GM23338 (cell line): ENCODE results near the gene GTF3C5. TPM values are rescaled to one million over a fixed set of nuclear protein-coding genes. Genes with fewer than 3 reads are reported as not detected.

Source experiments
- ATAC-seq: fragments of 200-7000 bp; cut with Tn5 transposase; 3 replicates; pipeline ENCODE4 v1.9.1; 2020
- DNase-seq: peaks from one replicate; pipeline ENCODE4 v3.0.0-alpha.2; 2015; ENCODE audit warnings: low spot score
- H2AFZ ChIP-seq: fragments of 200-600 bp; sonication (generic); 2 replicates; pipeline ENCODE4 v1.8.0; 2016; ENCODE audit warnings: antibody characterized with exemption, mild to moderate bottlenecking, moderate library complexity
- H3F3A ChIP-seq: fragments of 200-600 bp; sonication (generic); replicated peaks from 2 replicates; pipeline ENCODE4 v1.8.0; 2017; ENCODE audit warnings: antibody characterized with exemption, mixed run types, low read depth
- H3K27ac ChIP-seq: fragments of 200-600 bp; sonication (generic); 2 replicates; pipeline ENCODE4 v1.6.1; 2016; ENCODE audit warnings: low read depth
- H3K27me3 ChIP-seq: fragments of 200-600 bp; sonication (generic); 2 replicates; pipeline ENCODE4 v1.8.0; 2016; ENCODE audit warnings: mild to moderate bottlenecking, mixed run types, moderate library complexity; ENCODE audit not compliant: insufficient read depth
- H3K36me3 ChIP-seq: fragments of 200-600 bp; sonication (generic); 2 replicates; pipeline ENCODE4 v1.8.0; 2016; ENCODE audit warnings: mild to moderate bottlenecking; ENCODE audit not compliant: insufficient read depth
- H3K4me1 ChIP-seq: fragments of 200-600 bp; sonication (generic); 2 replicates; pipeline ENCODE4 v1.8.0; 2016; ENCODE audit warnings: mild to moderate bottlenecking, moderate library complexity; ENCODE audit not compliant: insufficient read depth
- H3K4me2 ChIP-seq: fragments of 200-600 bp; sonication (generic); 2 replicates; pipeline ENCODE4 v1.7.1; 2017; ENCODE audit warnings: mixed run types
- H3K4me3 ChIP-seq: fragments of 200-600 bp; sonication (generic); 2 replicates; pipeline ENCODE4 v1.6.1; 2016; ENCODE audit warnings: mixed run types
- H3K79me2 ChIP-seq: fragments of 200-600 bp; sonication (generic); replicated peaks from 2 replicates; pipeline ENCODE4 v1.8.0; 2017; ENCODE audit warnings: mild to moderate bottlenecking; ENCODE audit not compliant: insufficient read depth
- H3K9me2 ChIP-seq: fragments of 200-600 bp; sonication (generic); 2 replicates; pipeline ENCODE4 v1.8.0; 2017; ENCODE audit not compliant: insufficient read depth
- H4K20me1 ChIP-seq: fragments of 200-600 bp; sonication (generic); replicated peaks from 2 replicates; pipeline ENCODE4 v1.8.0; 2017; ENCODE audit warnings: mild to moderate bottlenecking; ENCODE audit not compliant: insufficient read depth
- H3K27ac Mint-ChIP-seq: 2 replicates; pipeline ENCODE4 v1.8.0; 2020; ENCODE audit warnings: inconsistent platforms, mild to moderate bottlenecking, moderate library complexity, mixed read lengths
- H3K27me3 Mint-ChIP-seq: 3 replicates; pipeline ENCODE4 v1.8.0; 2022; ENCODE audit warnings: low read depth, mild to moderate bottlenecking, moderate library complexity, mixed read lengths, inconsistent platforms; ENCODE audit not compliant: insufficient read depth, poor library complexity
- H3K36me3 Mint-ChIP-seq: 3 replicates; pipeline ENCODE4 v1.8.0; 2021; ENCODE audit warnings: low read depth, mild to moderate bottlenecking, inconsistent platforms, moderate library complexity, mixed read lengths
- H3K4me1 Mint-ChIP-seq: 3 replicates; pipeline ENCODE4 v1.8.0; 2020; ENCODE audit warnings: mild to moderate bottlenecking, inconsistent platforms, mixed read lengths
- H3K4me3 Mint-ChIP-seq: 3 replicates; pipeline ENCODE4 v1.8.0; 2021; ENCODE audit warnings: moderate library complexity, mild to moderate bottlenecking, inconsistent platforms, mixed read lengths
- H3K9me3 Mint-ChIP-seq: 3 replicates; pipeline ENCODE4 v1.8.0; 2020; ENCODE audit warnings: moderate library complexity, mild to moderate bottlenecking, inconsistent platforms, mixed read lengths
- CREB1 ChIP-seq: fragments of 250-450 bp; sonication (Bioruptor Pico); IDR thresholded peaks from 2 replicates; pipeline ENCODE4 v1.5.0; 2020; ENCODE audit warnings: low read depth, mild to moderate bottlenecking, moderate library complexity
- EZH2 ChIP-seq: fragments of 200-600 bp; sonication (generic); IDR thresholded peaks from one replicate; pipeline ENCODE4 v1.8.0; 2017; ENCODE audit warnings: antibody characterized with exemption, mild to moderate bottlenecking, low read depth; ENCODE audit not compliant: unreplicated experiment
- JUNB ChIP-seq: IDR thresholded peaks from one replicate; pipeline ENCODE4 v1.6.1; 2016; ENCODE audit warnings: antibody characterized with exemption; ENCODE audit not compliant: unreplicated experiment
- NANOG ChIP-seq: IDR thresholded peaks from 2 replicates; pipeline ENCODE4 v1.6.1; 2016; ENCODE audit warnings: antibody characterized with exemption, borderline replicate concordance
- POLR2AphosphoS5 ChIP-seq: IDR thresholded peaks from 2 replicates; pipeline ENCODE4 v1.6.1; 2016; ENCODE audit warnings: antibody characterized with exemption, low read depth
- STAT1 ChIP-seq: IDR thresholded peaks from one replicate; pipeline ENCODE4 v1.6.1; 2016; ENCODE audit warnings: antibody characterized with exemption; ENCODE audit not compliant: unreplicated experiment
- ZNF114 ChIP-seq: fragments of 250-450 bp; sonication (Bioruptor Pico); IDR thresholded peaks from 2 replicates; pipeline ENCODE4 v1.5.0; 2020; ENCODE audit warnings: mild to moderate bottlenecking, moderate library complexity
- polyA plus RNA-seq: library from polyadenylated mRNA; unstranded; fragments of >200 nt; fragmentation: Nextera tagmentation; extraction: Ambion mirVana; gene quantifications from 2 replicates; pipeline ENCODE4 v1.2.1, GENCODE V29; 2016
- total RNA-seq: library from RNA; depleted of rRNA; stranded (reverse); fragments of >200 nt; shearing (Covaris generic); gene quantifications from 2 replicates; pipeline ENCODE4 v1.2.3, GENCODE V29; 2014
- TF ChIP-seq, protein P1 (sequence below): IDR thresholded peaks from one replicate; pipeline ENCODE4 v1.6.1; 2018; ENCODE audit warnings: antibody characterized with exemption; ENCODE audit not compliant: unreplicated experiment
- TF ChIP-seq, protein P2 (sequence below): IDR thresholded peaks from 2 replicates; pipeline ENCODE4 v1.6.1; 2016; ENCODE audit warnings: antibody characterized with exemption
- TF ChIP-seq, protein P3 (sequence below): fragments of 250-450 bp; sonication (Bioruptor Pico); IDR thresholded peaks from 2 replicates; pipeline ENCODE4 v1.5.0; 2020; ENCODE audit warnings: mild to moderate bottlenecking, moderate library complexity

Gene GTF3C5
- total and polyA plus RNA-seq, 2 experiments from 2014 or later = 46.0 to 78.8 TPM

DNA sequence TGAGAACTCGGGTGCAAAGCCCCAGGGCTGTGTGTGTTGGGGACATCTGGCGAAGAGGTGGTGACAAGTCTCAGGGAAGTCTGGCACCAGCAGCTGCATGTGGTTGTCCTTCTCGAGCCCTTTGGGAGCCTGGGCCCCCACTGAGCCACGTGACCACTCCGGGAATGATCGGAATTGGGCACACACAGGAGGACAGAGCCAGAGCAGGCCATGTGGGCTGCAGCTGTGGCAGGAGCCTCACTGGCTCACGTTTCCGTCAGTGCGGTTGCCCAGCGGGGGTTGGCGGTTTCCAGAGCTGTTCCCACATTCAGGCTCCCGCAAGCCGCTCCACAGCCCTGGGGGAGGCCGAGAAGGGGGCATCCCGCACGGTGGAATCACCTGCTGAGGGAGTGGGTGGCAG, 24.2 kb downstream of the GTF3C5 start (continued):
- TF ChIP-seq, protein P1, sequence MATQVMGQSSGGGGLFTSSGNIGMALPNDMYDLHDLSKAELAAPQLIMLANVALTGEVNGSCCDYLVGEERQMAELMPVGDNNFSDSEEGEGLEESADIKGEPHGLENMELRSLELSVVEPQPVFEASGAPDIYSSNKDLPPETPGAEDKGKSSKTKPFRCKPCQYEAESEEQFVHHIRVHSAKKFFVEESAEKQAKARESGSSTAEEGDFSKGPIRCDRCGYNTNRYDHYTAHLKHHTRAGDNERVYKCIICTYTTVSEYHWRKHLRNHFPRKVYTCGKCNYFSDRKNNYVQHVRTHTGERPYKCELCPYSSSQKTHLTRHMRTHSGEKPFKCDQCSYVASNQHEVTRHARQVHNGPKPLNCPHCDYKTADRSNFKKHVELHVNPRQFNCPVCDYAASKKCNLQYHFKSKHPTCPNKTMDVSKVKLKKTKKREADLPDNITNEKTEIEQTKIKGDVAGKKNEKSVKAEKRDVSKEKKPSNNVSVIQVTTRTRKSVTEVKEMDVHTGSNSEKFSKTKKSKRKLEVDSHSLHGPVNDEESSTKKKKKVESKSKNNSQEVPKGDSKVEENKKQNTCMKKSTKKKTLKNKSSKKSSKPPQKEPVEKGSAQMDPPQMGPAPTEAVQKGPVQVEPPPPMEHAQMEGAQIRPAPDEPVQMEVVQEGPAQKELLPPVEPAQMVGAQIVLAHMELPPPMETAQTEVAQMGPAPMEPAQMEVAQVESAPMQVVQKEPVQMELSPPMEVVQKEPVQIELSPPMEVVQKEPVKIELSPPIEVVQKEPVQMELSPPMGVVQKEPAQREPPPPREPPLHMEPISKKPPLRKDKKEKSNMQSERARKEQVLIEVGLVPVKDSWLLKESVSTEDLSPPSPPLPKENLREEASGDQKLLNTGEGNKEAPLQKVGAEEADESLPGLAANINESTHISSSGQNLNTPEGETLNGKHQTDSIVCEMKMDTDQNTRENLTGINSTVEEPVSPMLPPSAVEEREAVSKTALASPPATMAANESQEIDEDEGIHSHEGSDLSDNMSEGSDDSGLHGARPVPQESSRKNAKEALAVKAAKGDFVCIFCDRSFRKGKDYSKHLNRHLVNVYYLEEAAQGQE = no peak
- TF ChIP-seq POLR2AphosphoS5 = no peak
- no peak for TF ChIP-seq ZNF114 (CRISPR knock-in tag)
- no peak for TF ChIP-seq EZH2
- no peak for TF ChIP-seq CREB1 (CRISPR knock-in tag)
- no peak for TF ChIP-seq JUNB

DNA sequence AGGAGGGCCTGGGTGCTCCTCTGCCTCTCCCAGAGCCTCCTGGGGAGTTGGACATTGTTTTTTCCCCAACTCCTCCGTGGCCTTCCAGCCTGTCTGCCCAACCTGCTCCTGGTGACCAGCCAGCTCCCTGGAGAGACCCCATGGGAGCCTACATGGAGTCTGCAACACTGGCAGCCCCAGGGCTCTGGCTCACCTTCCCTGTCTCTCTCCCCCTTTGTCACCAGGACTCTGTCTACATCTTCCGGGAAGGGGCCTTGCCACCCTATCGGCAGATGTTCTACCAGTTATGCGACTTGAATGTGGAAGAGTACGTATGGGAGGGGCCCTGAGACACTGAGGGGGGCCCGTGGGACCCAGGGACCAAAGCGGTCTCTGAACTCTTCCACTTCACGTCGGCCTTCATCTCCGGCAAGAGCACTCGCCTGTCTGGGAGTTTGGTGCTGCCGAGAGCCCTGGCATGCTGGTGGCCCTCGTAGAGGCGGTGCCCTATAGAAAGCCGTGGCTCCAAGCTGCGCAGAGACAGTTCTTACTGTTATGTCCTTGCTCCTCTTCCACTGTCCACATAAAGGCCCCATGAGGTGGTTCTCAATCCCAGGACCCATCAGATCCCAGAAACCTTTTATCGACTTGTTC, 25.1 kb downstream of the GTF3C5 start:
- ATAC-seq (no peak), DNase-seq (no peak)
- Histone ChIP-seq H3K27ac (no peak overlapping the region), H3K27me3 (no peaks in the 10 kb centered on the region), H3F3A (0 out of 2 replicates have a peak, but pooled peaks cover 8% of the 10 kb centered on the region), H3K4me2 (no peak overlapping the region), H3K9me2 (no peaks in the 10 kb centered on the region), H4K20me1 (no peaks in the 10 kb centered on the region), H3K36me3 (no peaks in the 10 kb centered on the region; the same call in 1 of the 2 replicates), H3K4me3 (no peak overlapping the region), H3K79me2 (no peaks in the 10 kb centered on the region), H2AFZ (no peak overlapping the region), H3K4me1 (peaks cover 13% of the 10 kb centered on the region)
- Mint-ChIP-seq H3K4me3 (no peak overlapping the region), H3K27ac (no peak overlapping the region), H3K36me3 (peaks cover 53% of the 10 kb centered on the region), H3K4me1 (peaks cover 22% of the 10 kb centered on the region), H3K9me3 (no peaks in the 10 kb centered on the region), H3K27me3 (peaks cover 5% of the 10 kb centered on the region)
- TF ChIP-seq, protein P1 = no peak
- TF ChIP-seq CREB1 (CRISPR knock-in tag) (no peak), ZNF114 (CRISPR knock-in tag) (no peak), JUNB (no peak), NANOG (no peak), STAT1 (no peak)
- TF ChIP-seq, protein P2, sequence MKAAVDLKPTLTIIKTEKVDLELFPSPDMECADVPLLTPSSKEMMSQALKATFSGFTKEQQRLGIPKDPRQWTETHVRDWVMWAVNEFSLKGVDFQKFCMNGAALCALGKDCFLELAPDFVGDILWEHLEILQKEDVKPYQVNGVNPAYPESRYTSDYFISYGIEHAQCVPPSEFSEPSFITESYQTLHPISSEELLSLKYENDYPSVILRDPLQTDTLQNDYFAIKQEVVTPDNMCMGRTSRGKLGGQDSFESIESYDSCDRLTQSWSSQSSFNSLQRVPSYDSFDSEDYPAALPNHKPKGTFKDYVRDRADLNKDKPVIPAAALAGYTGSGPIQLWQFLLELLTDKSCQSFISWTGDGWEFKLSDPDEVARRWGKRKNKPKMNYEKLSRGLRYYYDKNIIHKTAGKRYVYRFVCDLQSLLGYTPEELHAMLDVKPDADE = no peak
- TF ChIP-seq, protein P3, sequence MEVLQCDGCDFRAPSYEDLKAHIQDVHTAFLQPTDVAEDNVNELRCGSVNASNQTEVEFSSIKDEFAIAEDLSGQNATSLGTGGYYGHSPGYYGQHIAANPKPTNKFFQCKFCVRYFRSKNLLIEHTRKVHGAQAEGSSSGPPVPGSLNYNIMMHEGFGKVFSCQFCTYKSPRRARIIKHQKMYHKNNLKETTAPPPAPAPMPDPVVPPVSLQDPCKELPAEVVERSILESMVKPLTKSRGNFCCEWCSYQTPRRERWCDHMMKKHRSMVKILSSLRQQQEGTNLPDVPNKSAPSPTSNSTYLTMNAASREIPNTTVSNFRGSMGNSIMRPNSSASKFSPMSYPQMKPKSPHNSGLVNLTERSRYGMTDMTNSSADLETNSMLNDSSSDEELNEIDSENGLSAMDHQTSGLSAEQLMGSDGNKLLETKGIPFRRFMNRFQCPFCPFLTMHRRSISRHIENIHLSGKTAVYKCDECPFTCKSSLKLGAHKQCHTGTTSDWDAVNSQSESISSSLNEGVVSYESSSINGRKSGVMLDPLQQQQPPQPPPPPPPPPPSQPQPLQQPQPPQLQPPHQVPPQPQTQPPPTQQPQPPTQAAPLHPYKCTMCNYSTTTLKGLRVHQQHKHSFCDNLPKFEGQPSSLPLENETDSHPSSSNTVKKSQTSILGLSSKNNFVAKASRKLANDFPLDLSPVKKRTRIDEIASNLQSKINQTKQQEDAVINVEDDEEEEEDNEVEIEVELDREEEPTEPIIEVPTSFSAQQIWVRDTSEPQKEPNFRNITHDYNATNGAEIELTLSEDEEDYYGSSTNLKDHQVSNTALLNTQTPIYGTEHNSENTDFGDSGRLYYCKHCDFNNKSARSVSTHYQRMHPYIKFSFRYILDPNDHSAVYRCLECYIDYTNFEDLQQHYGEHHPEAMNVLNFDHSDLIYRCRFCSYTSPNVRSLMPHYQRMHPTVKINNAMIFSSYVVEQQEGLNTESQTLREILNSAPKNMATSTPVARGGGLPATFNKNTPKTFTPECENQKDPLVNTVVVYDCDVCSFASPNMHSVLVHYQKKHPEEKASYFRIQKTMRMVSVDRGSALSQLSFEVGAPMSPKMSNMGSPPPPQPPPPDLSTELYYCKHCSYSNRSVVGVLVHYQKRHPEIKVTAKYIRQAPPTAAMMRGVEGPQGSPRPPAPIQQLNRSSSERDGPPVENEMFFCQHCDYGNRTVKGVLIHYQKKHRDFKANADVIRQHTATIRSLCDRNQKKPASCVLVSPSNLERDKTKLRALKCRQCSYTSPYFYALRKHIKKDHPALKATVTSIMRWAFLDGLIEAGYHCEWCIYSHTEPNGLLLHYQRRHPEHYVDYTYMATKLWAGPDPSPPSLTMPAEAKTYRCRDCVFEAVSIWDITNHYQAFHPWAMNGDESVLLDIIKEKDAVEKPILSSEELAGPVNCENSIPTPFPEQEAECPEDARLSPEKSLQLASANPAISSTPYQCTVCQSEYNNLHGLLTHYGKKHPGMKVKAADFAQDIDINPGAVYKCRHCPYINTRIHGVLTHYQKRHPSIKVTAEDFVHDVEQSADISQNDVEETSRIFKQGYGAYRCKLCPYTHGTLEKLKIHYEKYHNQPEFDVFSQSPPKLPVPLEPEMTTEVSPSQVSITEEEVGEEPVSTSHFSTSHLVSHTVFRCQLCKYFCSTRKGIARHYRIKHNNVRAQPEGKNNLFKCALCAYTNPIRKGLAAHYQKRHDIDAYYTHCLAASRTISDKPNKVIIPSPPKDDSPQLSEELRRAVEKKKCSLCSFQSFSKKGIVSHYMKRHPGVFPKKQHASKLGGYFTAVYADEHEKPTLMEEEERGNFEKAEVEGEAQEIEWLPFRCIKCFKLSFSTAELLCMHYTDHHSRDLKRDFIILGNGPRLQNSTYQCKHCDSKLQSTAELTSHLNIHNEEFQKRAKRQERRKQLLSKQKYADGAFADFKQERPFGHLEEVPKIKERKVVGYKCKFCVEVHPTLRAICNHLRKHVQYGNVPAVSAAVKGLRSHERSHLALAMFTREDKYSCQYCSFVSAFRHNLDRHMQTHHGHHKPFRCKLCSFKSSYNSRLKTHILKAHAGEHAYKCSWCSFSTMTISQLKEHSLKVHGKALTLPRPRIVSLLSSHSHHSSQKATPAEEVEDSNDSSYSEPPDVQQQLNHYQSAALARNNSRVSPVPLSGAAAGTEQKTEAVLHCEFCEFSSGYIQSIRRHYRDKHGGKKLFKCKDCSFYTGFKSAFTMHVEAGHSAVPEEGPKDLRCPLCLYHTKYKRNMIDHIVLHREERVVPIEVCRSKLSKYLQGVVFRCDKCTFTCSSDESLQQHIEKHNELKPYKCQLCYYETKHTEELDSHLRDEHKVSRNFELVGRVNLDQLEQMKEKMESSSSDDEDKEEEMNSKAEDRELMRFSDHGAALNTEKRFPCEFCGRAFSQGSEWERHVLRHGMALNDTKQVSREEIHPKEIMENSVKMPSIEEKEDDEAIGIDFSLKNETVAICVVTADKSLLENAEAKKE (CRISPR knock-in tag) = no peak
